ENCODE data around the gene ZNF672. TPM values are rescaled to one million over a fixed set of nuclear protein-coding genes. Genes with fewer than 3 reads are reported as not detected.
"Not testable (repeated sequence)": the region's sequence is repeated elsewhere in the genome, so short reads cannot be mapped to it uniquely, and the experiment has no call there.

The ZNF672 gene
- total RNA-seq, 6 donors from 2014 or later, result 32.5 to 47.7 (median 45.8) TPM

DNA sequence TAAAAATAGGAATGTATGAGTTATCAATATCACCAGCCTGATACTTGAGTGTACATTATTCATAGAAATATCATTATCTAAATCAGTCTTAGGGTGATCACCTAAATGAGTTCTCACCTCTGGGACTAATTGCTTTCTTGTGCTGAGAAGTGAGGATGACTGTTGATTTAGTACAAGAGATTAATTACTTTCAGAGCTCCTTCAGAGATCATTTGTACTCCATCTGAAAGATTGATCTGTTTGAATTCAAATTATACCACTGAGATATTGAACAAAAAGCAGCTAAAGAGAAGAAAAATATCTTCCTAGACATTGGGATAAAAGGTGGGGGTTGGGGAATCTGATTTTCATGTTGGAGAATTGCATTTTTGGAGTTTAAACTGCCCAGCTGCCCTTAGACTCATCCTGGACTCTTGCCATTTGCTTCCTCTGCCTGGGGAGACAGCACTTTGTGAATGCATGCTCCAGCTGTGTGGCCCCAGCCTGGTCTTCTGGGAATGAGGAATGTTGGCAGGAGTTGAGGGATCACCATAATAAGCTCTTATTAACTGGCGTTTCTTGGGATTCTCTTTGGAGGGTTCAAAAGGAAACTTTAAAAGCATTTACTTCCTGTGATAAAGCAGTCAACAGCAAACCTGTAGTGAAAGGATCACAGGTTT lies 48.3 kb downstream of the ZNF672 start:
- Histone ChIP-seq H3K9me3 (no peaks in the 10 kb centered on the region), H3K4me1 (peaks cover 0 to 5% (median 2%) of the 10 kb centered on the region in 4 donors), H3K27me3 (no peaks in the 10 kb centered on the region), H3K4me3 (no peak overlapping the region), H3K27ac (no peak overlapping the region), H3K36me3 (no peaks in the 10 kb centered on the region)
- TF ChIP-seq EP300 (IDR thresholded peaks at IDR 0.05) (no peak), POLR2AphosphoS5 (IDR thresholded peaks at IDR 0.05) (no peak), POLR2A (IDR thresholded peaks at IDR 0.05) (no peak)
- TF ChIP-seq, protein P1, sequence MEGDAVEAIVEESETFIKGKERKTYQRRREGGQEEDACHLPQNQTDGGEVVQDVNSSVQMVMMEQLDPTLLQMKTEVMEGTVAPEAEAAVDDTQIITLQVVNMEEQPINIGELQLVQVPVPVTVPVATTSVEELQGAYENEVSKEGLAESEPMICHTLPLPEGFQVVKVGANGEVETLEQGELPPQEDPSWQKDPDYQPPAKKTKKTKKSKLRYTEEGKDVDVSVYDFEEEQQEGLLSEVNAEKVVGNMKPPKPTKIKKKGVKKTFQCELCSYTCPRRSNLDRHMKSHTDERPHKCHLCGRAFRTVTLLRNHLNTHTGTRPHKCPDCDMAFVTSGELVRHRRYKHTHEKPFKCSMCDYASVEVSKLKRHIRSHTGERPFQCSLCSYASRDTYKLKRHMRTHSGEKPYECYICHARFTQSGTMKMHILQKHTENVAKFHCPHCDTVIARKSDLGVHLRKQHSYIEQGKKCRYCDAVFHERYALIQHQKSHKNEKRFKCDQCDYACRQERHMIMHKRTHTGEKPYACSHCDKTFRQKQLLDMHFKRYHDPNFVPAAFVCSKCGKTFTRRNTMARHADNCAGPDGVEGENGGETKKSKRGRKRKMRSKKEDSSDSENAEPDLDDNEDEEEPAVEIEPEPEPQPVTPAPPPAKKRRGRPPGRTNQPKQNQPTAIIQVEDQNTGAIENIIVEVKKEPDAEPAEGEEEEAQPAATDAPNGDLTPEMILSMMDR (IDR thresholded peaks at IDR 0.05), result no peak
- DNase-seq (no peak), ATAC-seq (ENCODE audit: low FRiP score in 2 of 2) (no peak)
- 6 to 21% methylated on average over 1 of the region's 1 CpG for WGBS, 2 donors

DNA sequence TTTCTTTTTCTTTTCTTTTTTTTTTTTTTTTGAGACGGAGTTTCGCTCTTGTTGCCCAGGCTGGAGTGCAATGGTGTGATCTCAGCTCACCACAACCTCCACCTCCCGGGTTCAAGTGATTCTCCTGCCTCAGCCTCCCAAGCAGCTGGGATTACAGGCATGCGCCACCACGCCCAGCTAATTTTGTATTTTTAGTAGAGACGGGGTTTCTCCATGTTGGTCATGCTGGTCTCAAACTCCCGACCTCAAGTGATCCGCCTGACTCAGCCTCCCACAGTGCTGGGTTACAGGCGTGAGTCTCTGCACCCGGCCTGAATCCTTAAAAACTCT lies 51.9 kb downstream of the ZNF672 start:
- not testable (repeated sequence) for DNase-seq; ATAC-seq (ENCODE audit: low FRiP score in 2 of 2); H3K4me1 ChIP-seq; H3K9me3 ChIP-seq; H3K27ac ChIP-seq; H3K27me3 ChIP-seq; H3K4me3 ChIP-seq; H3K36me3 ChIP-seq
- WGBS, 2 donors, result 91 to 93% methylated on average over 10 of the region's 10 CpGs

DNA sequence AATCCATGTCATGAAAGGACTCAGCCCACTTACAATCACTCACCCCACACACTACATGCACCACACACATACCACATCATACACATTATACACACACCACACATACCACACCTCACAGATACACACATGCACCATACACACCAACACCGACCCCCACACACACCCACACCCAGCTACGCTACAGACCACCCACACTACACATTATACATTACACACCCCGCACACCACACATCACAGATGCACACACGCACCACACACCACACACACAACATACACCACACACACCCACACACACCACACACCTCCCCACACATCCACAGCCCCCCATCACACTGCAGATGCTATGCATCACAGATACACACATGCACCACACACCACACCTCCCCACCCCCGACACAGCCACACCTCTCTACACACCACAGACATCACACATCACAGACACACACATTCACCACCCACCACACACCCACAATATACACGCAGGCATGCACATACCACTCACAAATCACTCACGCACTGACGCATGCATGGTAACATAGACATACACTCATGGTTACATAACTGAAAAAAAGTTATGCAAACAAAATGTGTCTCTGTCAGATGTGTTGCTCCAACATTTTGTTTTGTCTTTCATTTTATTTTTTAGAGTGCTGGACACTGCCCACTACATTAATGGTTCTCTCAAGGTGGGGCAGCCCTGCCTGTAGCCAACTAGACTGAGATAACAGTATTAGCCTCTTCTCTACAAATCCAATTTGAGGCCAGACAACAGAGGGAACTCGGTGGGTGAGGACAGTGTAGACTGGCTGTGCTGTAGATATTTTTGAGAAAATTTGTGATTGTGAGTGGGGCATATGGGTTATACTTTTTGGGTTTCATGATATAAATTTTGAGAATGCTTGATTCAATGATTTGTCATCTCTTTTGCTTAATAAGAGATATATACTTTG lies 52.8 kb downstream of the ZNF672 start:
- DNase-seq (no peak), ATAC-seq (ENCODE audit: low FRiP score in 2 of 2) (peak in 1 of 2 donors; percentile 46)
- Histone ChIP-seq H3K4me1 (no peaks in the 10 kb centered on the region), H3K27ac (no peak overlapping the region), H3K27me3 (no peaks in the 10 kb centered on the region), H3K9me3 (no peaks in the 10 kb centered on the region), H3K36me3 (no peaks in the 10 kb centered on the region), H3K4me3 (no peak overlapping the region)
- TF ChIP-seq POLR2AphosphoS5 (IDR thresholded peaks at IDR 0.05) (no peak), EP300 (IDR thresholded peaks at IDR 0.05) (no peak), POLR2A (IDR thresholded peaks at IDR 0.05) (no peak)
- TF ChIP-seq, protein P1 (IDR thresholded peaks at IDR 0.05), result no peak
- 88 to 91% methylated on average over 9 of the region's 9 CpGs for WGBS, 2 donors

DNA sequence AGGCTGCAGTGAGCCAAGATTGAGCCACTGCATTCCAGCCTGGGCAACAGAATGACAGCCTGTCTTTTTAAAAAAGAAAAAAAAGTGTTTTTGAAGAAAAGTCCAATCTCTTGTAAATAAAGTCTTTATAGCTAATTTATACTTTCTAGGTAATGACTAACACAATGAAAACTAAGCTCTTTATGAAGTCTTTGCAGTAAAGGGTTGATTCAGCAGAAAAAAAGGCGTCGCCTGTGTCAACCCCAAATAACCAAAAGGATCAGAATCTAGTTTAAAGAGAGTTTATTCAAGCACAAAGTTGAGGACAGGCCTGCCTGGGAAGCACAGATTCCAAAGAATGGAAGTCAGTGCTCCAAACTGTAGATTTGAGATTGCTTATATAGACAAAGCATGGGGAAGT lies 53.7 kb downstream of the ZNF672 start:
- TF ChIP-seq POLR2A (IDR thresholded peaks at IDR 0.05), result no peak
- no peak for TF ChIP-seq POLR2AphosphoS5 (IDR thresholded peaks at IDR 0.05)
- TF ChIP-seq, protein P1 (IDR thresholded peaks at IDR 0.05), result no peak
- TF ChIP-seq EP300 (IDR thresholded peaks at IDR 0.05), result no peak
- Histone ChIP-seq H3K9me3 (no peaks in the 10 kb centered on the region), H3K27me3 (no peaks in the 10 kb centered on the region), H3K27ac (no peak overlapping the region), H3K4me1 (no peaks in the 10 kb centered on the region), H3K36me3 (no peaks in the 10 kb centered on the region), H3K4me3 (no peak overlapping the region)
- no peak for DNase-seq
- ATAC-seq (ENCODE audit: low FRiP score in 2 of 2), result no peak
- WGBS, 2 donors, result 95 to 97% methylated on average over 2 of the region's 2 CpGs

DNA sequence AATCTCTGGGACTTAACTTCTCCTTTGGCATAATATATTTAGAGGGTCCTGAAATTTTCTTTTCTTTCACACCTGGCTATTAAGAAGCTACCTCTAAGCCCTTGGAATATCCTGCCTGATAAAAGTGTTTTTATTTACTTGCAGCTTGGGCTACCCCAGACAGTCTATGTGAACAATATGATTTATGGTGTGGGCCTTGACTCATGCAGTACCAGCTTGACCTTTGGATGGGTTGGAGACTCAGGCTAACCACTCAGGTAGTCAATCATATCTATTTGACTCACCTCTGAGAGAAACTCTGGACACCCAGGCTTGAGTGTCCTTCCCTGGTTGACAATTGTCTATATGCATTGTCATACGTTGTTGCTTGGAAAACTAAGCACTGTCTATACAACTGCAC lies 54.6 kb downstream of the ZNF672 start:
- 83 to 87% methylated on average over 1 of the region's 1 CpG for WGBS, 2 donors
- Histone ChIP-seq H3K9me3 (no peaks in the 10 kb centered on the region), H3K4me1 (no peaks in the 10 kb centered on the region), H3K27ac (no peak overlapping the region), H3K36me3 (no peaks in the 10 kb centered on the region), H3K27me3 (no peaks in the 10 kb centered on the region), H3K4me3 (no peak overlapping the region)
- DNase-seq (no peak), ATAC-seq (ENCODE audit: low FRiP score in 2 of 2) (no peak)
- TF ChIP-seq POLR2AphosphoS5 (IDR thresholded peaks at IDR 0.05), result no peak
- TF ChIP-seq POLR2A (IDR thresholded peaks at IDR 0.05), result no peak
- TF ChIP-seq, protein P1 (IDR thresholded peaks at IDR 0.05), result no peak
- TF ChIP-seq EP300 (IDR thresholded peaks at IDR 0.05), result no peak
